ENCODE results near the gene CLN5.

Gene CLN5

DNA sequence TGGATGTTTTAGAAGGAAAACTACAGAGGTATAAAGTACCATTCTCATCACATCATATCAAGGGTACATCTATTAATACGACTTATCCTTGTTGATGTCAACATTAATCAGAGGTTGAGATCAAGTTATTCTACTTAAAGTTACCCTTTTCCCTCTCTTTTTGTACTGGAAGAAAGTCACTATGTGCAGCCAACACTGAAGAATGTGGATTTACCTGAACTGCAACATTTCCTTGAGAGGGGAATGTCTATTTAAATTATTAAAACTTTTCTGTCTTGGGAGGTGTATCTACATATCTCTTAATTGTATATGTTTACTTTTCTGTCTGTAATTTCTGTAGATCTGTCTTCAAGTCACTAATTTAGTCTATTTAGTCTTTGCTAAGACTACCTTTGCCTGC, 37.6 kb downstream of the CLN5 start:
- FAIRE-seq = no peak
- TF ChIP-seq CTCF (IDR thresholded peaks at IDR 0.05; ENCODE audit: insufficient read depth, missing control alignments) = no peak
- no peak for DNase-seq (ENCODE audit: insufficient read length, low spot score)

DNA sequence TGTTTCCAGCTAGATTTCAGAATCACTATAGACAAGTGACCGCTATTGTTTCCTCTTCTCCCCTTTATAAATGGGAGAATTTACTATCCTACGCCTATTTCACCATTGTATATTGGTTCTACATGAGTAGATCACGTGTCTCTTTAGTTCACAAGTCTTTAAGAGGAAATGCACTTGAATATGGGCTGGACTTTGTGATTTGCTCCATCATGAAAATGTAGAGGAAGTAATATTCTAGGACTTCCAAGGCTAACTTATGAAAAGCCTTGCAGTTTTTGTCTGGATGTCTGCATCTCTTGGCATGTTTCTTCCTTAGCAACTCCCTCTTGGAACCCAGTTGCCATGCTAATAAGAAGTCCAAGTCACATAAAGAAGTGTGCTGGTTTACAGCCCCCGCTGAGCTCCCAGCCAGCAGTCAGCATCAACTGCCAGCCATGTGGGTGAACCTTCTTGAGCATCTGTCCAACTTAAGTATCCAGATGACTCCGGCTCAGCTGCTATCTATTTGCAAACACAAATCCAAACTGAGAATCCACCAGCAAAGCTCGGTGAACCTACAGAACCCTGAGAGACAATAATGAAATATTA, 39.9 kb downstream of the CLN5 start:
- DNase-seq (ENCODE audit: insufficient read length, low spot score) = no peak
- no peak for TF ChIP-seq CTCF (IDR thresholded peaks at IDR 0.05; ENCODE audit: insufficient read depth, missing control alignments)
- no peak for FAIRE-seq

DNA sequence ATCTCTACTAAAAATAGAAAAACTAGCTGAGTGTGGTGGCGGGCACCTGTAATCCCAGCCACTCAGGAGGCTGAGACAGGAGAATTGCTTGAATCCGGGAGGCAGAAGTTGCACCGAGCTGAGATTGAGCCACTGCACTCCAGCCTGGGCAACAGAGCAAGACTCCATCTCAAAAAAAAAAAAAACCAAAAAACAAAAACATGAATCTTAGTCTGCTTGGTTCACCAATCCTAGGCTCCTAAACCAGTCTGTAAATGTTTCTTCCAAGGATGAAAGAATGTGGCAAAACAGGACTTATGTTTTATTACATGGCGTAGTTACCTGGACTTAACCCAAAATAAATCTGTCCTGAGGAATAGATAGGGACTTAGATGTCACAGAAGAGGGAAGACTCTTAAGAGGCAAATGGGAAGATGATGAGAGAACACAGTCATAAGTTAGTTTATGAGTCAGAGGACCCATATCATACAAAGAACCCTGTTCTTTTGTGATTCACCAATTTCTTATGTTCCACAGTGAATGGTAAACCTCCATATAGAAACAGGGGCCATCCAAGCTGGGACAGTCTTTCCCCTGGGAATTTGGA, 41.9 kb downstream of the CLN5 start:
- DNase-seq (ENCODE audit: insufficient read length, low spot score) = no peak
- FAIRE-seq = no peak
- TF ChIP-seq CTCF (IDR thresholded peaks at IDR 0.05; ENCODE audit: insufficient read depth, missing control alignments) = no peak

DNA sequence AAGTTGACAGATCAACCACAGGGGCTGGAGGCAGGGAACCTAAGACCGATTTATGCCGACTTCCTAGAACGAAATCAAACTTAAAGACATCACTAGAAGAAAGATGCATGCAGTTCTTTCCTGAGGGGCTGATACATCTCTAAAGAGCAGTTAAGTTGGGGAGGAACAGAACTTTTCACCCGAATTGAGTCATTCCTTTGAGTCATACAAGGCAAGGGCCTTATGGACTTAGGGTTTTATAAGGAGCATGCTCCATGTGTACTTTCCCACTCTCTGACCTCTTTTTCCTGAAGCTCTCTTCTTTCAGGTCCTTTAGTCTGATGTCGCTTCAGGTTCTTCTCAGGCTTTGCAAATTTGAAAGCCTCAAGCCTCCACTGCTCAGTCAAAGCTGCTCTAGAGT, 43.0 kb downstream of the CLN5 start:
- DNase-seq (ENCODE audit: insufficient read length, low spot score) = no peak
- no peak for FAIRE-seq
- TF ChIP-seq CTCF (IDR thresholded peaks at IDR 0.05; ENCODE audit: insufficient read depth, missing control alignments) = no peak

GRCh38 chr13:77036279-77036678, 44.4 kb downstream of the CLN5 start:
- TF ChIP-seq CTCF (IDR thresholded peaks at IDR 0.05; ENCODE audit: insufficient read depth, missing control alignments) = no peak
- DNase-seq (ENCODE audit: insufficient read length, low spot score) = no peak
- FAIRE-seq = no peak

GRCh38 chr13:77038907-77039480, 47.1 kb downstream of the CLN5 start:
- DNase-seq (ENCODE audit: insufficient read length, low spot score) (no peak), FAIRE-seq (no peak)
- TF ChIP-seq CTCF (IDR thresholded peaks at IDR 0.05; ENCODE audit: insufficient read depth, missing control alignments) = no peak

DNA sequence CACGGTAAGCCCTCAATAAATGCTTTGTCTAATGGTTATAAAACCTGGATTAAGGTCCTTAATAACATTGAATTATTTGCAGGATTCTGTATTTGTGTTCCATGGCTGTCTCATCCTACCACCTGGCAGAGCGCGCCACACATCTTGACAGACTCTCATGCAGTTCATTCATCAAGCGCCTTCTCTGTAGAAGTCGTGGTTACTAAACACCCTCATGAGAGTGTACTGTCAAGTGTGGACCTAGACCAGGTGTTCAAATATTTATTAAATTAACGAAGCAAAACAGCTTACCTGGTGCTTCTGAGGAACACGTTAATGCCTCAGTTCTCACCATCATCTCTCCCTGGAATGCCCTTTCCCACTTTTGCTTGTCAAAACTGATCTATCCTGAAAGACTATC, 48.2 kb downstream of the CLN5 start:
- FAIRE-seq (no peak), DNase-seq (ENCODE audit: insufficient read length, low spot score) (no peak)
- TF ChIP-seq CTCF (IDR thresholded peaks at IDR 0.05; ENCODE audit: insufficient read depth, missing control alignments) = no peak

All from D721Med (cell line).